ENCODE results near the gene DNAH6. TPM values are rescaled to one million over a fixed set of nuclear protein-coding genes. Genes with fewer than 3 reads are reported as not detected.

The DNAH6 gene
- total RNA-seq, 4 donors from 2014 or later = 1.00 to 2.9 (median 2.1) TPM

DNA sequence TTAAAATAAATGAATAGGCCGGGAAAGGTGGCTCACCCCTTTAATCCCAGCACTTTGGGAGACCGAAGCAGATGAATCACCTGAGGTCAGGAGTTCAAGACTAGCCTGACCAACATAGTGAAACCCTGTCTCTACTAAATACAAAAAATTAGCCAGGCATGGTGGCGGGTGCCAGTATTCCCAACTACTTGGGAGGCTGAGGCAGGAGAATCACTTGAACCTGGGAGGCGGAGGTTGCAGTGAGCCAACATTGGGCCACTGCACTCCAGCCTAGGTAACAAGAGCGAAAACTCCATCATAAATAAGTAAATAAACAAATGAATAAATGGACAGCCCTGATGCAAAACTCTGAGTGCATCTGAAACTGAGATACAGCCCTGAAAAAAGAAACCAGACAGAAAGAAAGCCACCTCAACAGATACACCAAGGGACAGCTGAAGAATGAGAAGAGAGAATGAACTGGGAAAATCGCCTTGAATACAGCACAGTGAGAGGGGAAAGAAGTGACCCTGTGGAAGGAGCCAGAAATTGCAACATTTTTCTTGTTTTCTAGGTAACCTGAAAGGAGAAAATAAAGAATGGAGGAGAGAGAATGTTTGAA is 300.2 kb downstream of the DNAH6 start:
- no peaks in the 10 kb centered on the region for H3K36me3 ChIP-seq
- H3K4me3 ChIP-seq = no peak overlapping the region
- no peak overlapping the region for H3K27ac ChIP-seq
- no peaks in the 10 kb centered on the region for H3K27me3 ChIP-seq
- no peaks in the 10 kb centered on the region for H3K9me3 ChIP-seq
- intact Hi-C loops (cut with DNase I; ENCODE audit: low total_unique reads) = no loop called here
- DNase-seq = no peak
- TF ChIP-seq POLR2A (IDR thresholded peaks at IDR 0.05) (no peak), EP300 (IDR thresholded peaks at IDR 0.05; ENCODE audit: low read depth) (no peak)
- H3K4me1 ChIP-seq = no peaks in the 10 kb centered on the region
- in situ Hi-C loops (cut with MboI; ENCODE audit: low pct_ligation_motif_present in 1 of 4, low pct_unique_long_range_greater_than_20kb in 1 of 4, low sequenced_read_pairs in 3 of 4) = no loop called here
- WGBS, 2 donors (ENCODE audit: low coverage in 1 of 2) = 86 to 93% methylated on average over 6 of the region's 6 CpGs

DNA sequence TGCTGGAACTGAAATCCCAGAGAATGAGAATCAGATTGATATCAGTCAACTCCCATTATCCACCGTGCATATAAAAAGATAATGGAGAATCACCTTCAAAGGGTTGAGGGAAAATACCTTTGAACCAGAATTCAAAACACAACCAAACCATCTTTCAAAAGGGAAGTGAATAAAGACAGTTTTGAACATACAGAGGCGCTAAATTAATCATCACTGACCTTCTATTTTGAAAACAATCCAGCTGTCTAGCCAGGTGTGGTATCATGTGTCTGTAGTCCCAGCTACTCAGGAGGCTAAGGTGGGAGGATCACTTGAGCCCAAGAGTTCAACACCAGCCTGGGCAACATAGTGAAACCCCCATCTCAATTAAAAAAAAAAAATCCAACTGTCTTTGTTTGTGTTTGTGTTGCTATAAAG is 300.9 kb downstream of the DNAH6 start:
- in situ Hi-C loops (cut with MboI; ENCODE audit: low pct_ligation_motif_present in 1 of 4, low pct_unique_long_range_greater_than_20kb in 1 of 4, low sequenced_read_pairs in 3 of 4) (no loop called here), intact Hi-C loops (cut with DNase I; ENCODE audit: low total_unique reads) (no loop called here)
- H3K4me3 ChIP-seq = no peak overlapping the region
- no peak for DNase-seq
- H3K27me3 ChIP-seq = no peaks in the 10 kb centered on the region
- no peak for TF ChIP-seq POLR2A (IDR thresholded peaks at IDR 0.05)
- no peak for TF ChIP-seq POLR2AphosphoS5 (IDR thresholded peaks at IDR 0.05)
- TF ChIP-seq, protein P1, sequence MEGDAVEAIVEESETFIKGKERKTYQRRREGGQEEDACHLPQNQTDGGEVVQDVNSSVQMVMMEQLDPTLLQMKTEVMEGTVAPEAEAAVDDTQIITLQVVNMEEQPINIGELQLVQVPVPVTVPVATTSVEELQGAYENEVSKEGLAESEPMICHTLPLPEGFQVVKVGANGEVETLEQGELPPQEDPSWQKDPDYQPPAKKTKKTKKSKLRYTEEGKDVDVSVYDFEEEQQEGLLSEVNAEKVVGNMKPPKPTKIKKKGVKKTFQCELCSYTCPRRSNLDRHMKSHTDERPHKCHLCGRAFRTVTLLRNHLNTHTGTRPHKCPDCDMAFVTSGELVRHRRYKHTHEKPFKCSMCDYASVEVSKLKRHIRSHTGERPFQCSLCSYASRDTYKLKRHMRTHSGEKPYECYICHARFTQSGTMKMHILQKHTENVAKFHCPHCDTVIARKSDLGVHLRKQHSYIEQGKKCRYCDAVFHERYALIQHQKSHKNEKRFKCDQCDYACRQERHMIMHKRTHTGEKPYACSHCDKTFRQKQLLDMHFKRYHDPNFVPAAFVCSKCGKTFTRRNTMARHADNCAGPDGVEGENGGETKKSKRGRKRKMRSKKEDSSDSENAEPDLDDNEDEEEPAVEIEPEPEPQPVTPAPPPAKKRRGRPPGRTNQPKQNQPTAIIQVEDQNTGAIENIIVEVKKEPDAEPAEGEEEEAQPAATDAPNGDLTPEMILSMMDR (IDR thresholded peaks at IDR 0.05) = no peak
- no peak for TF ChIP-seq EP300 (IDR thresholded peaks at IDR 0.05; ENCODE audit: low read depth)
- H3K4me1 ChIP-seq = no peaks in the 10 kb centered on the region
- no peaks in the 10 kb centered on the region for H3K9me3 ChIP-seq
- 73 to 95% methylated on average over 2 of the region's 2 CpGs for WGBS, 2 donors (ENCODE audit: low coverage in 1 of 2)
- H3K36me3 ChIP-seq = no peaks in the 10 kb centered on the region
- H3K27ac ChIP-seq = no peak overlapping the region

DNA sequence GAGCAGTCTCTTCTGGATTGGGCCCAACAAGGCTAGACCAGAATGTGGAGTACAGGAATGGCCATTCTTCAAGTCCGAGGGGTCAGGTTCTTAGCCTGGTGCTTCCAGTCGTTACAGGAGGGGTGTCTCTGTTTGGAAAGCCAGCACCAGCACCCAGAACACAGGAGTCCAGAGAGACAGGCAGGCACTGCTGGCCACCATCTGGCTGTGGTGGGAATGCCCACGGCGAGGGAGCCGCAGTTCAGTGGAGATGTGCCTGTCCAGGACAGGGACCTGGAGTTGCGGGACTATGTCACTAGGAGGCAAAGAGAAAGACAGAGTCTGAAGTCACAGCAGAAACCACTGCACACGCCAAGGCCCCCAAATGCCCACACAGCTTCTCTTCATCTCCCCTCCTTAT is 305.5 kb downstream of the DNAH6 start:
- Histone ChIP-seq H3K36me3 (no peaks in the 10 kb centered on the region), H3K27ac (no peak overlapping the region), H3K4me3 (no peak overlapping the region), H3K27me3 (no peaks in the 10 kb centered on the region), H3K9me3 (no peaks in the 10 kb centered on the region), H3K4me1 (no peaks in the 10 kb centered on the region)
- intact Hi-C loops (cut with DNase I; ENCODE audit: low total_unique reads) = no loop called here
- in situ Hi-C loops (cut with MboI; ENCODE audit: low pct_ligation_motif_present in 1 of 4, low pct_unique_long_range_greater_than_20kb in 1 of 4, low sequenced_read_pairs in 3 of 4) = no loop called here
- no peak for TF ChIP-seq POLR2A (IDR thresholded peaks at IDR 0.05)
- TF ChIP-seq EP300 (IDR thresholded peaks at IDR 0.05; ENCODE audit: low read depth) = no peak
- no peak for TF ChIP-seq POLR2AphosphoS5 (IDR thresholded peaks at IDR 0.05)
- TF ChIP-seq, protein P1 (IDR thresholded peaks at IDR 0.05) = no peak
- 97% methylated on average over 7 of the region's 7 CpGs; no CpG with 5 or more reads in 1 of the 2 donors for WGBS, 2 donors (ENCODE audit: low coverage in 1 of 2)
- DNase-seq = no peak

DNA sequence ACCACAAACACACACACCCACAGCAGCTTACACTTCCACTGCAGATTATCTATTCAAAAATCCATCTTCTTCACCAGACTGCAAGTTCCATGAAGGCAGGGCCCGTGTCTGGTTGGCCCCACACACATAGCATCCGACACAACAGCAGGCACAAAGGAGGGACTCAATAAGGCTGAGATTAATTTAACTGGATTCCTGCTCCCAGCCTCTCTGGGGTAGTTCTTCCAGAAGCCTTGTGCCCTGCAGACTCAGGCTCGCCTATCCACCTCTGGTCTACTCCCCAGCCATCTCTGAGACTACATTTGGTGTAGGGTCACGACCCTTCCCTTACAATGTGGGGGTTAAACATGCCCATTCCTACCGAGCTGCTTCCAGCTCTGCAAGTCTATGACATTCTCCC is 306.9 kb downstream of the DNAH6 start:
- 85 to 100% methylated on average over 2 to 5 of the region's 5 CpGs for WGBS, 2 donors (ENCODE audit: low coverage in 1 of 2)
- no peaks in the 10 kb centered on the region for H3K4me1 ChIP-seq
- no peaks in the 10 kb centered on the region for H3K36me3 ChIP-seq
- in situ Hi-C loops (cut with MboI; ENCODE audit: low pct_ligation_motif_present in 1 of 4, low pct_unique_long_range_greater_than_20kb in 1 of 4, low sequenced_read_pairs in 3 of 4) (no loop called here), intact Hi-C loops (cut with DNase I; ENCODE audit: low total_unique reads) (loop anchor here (1.0 kb wide), 1 partner anchor 26 kb away; no protein-coding TSS in a partner anchor)
- H3K27ac ChIP-seq = no peak overlapping the region
- no peak overlapping the region for H3K4me3 ChIP-seq
- H3K27me3 ChIP-seq = no peaks in the 10 kb centered on the region
- TF ChIP-seq EP300 (IDR thresholded peaks at IDR 0.05; ENCODE audit: low read depth) = no peak
- TF ChIP-seq, protein P1 (IDR thresholded peaks at IDR 0.05) = no peak
- no peak for TF ChIP-seq POLR2A (IDR thresholded peaks at IDR 0.05)
- no peaks in the 10 kb centered on the region for H3K9me3 ChIP-seq
- no peak for DNase-seq

DNA sequence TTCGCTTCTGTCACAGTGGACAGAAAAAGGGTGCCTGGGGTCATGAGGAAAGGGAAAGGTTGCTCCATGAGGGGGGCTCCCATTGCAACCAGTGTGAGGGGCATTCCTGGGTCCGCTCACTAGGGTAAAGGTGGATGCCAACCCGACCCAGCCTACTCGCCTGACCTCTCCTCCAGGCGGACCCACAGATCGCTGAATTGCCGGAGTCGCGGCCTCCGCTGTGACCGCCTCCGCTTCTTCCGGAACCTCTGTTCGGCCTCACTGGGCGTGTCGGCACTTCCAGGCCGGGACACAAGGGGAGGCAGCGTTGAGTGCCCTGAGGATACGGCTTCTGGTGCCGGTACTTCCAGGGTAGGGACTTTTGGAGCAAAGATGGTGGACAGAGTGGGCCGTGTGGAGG is 307.5 kb downstream of the DNAH6 start:
- intact Hi-C loops (cut with DNase I; ENCODE audit: low total_unique reads) (loop anchor here (1.0 kb wide), 1 partner anchor 26 kb away; no protein-coding TSS in a partner anchor), in situ Hi-C loops (cut with MboI; ENCODE audit: low pct_ligation_motif_present in 1 of 4, low pct_unique_long_range_greater_than_20kb in 1 of 4, low sequenced_read_pairs in 3 of 4) (no loop called here)
- TF ChIP-seq EP300 (IDR thresholded peaks at IDR 0.05; ENCODE audit: low read depth) (no peak), POLR2A (IDR thresholded peaks at IDR 0.05) (no peak), POLR2AphosphoS5 (IDR thresholded peaks at IDR 0.05) (no peak)
- TF ChIP-seq, protein P1 (IDR thresholded peaks at IDR 0.05) = no peak
- no peaks in the 10 kb centered on the region for H3K4me1 ChIP-seq
- H3K9me3 ChIP-seq = no peaks in the 10 kb centered on the region
- no peaks in the 10 kb centered on the region for H3K27me3 ChIP-seq
- H3K27ac ChIP-seq = no peak overlapping the region
- 96 to 100% methylated on average over 1 to 21 of the region's 21 CpGs for WGBS, 2 donors (ENCODE audit: low coverage in 1 of 2)
- no peak overlapping the region for H3K4me3 ChIP-seq
- no peak for DNase-seq
- no peaks in the 10 kb centered on the region for H3K36me3 ChIP-seq

All from transverse colon (tissue), 4 donors.